Esophagus squamous epithelium (tissue), 5 donors: ENCODE data around the gene RFX2. TPM values are rescaled to one million over a fixed set of nuclear protein-coding genes. Genes with fewer than 3 reads are reported as not detected.

Experiments used
- DNase-seq: peaks from one replicate; lab custom pipeline; 2025; lab: John Stamatoyannopoulos, UW
- H3K27ac ChIP-seq, 4 donors: fragments of 200-600 bp; sonication (generic); one replicate each; pipeline ENCODE4 v1.5.1; 2016 to 2019; ENCODE audit warnings: mild to moderate bottlenecking in 1 of 4
- H3K27me3 ChIP-seq, 4 donors: fragments of 200-600 bp; sonication (generic); 1 replicate in 3 of 4; 2 replicates in 1 of 4; pipeline versions ENCODE4 v1.5.1 to v1.6.0; 2017 to 2021; ENCODE audit warnings: antibody characterized with exemption in 1 of 4
- H3K36me3 ChIP-seq, 3 donors: fragments of 200-600 bp; sonication (generic); one replicate each; pipeline ENCODE4 v1.5.1; 2016 to 2019
- H3K4me1 ChIP-seq, 3 donors: fragments of 200-600 bp; sonication (generic); one replicate each; pipeline ENCODE4 v1.5.1; 2017 to 2019
- H3K4me3 ChIP-seq, 4 donors: fragments of 200-600 bp; sonication (generic); 1 replicate in 3 of 4; 2 replicates in 1 of 4; pipeline ENCODE4 v1.5.1; 2016 to 2019; ENCODE audit warnings: mild to moderate bottlenecking in 2 of 4, moderate library complexity in 1 of 4
- H3K9me3 ChIP-seq, 3 donors: fragments of 200-600 bp; sonication (generic); one replicate each; pipeline ENCODE4 v1.5.1; 2016 to 2019
- CTCF ChIP-seq, 6 experiments: fragments of 450-650 bp in 4 of 6; fragments of 200-600 bp in 2 of 6; sonication (generic) in 2 of 6; IDR thresholded peaks; one replicate each; pipeline ENCODE4 v1.5.1; 2016 to 2019; ENCODE audit warnings: antibody characterized with exemption in 6 of 6, mild to moderate bottlenecking in 4 of 6, moderate library complexity in 4 of 6
- POLR2A ChIP-seq, 4 donors: fragments of 450-650 bp; IDR thresholded peaks; one replicate each; pipeline ENCODE4 v1.6.1; 2017; ENCODE audit warnings: antibody characterized with exemption in 4 of 4, mild to moderate bottlenecking in 4 of 4, moderate library complexity in 3 of 4
- WGBS, 2 donors: methylation state at CpG; one replicate each; pipeline ENCODE4 v1.1.5; 2018; 5-methylcytosine and 5-hydroxymethylcytosine counted together
- intact Hi-C: fragments of 100-400 bp; cut with DNase I; formaldehyde crosslinking; loops from one replicate; pipeline ENCODE4 v1.15.0; 2022
- total RNA-seq, 4 donors: library from RNA; depleted of rRNA; stranded (reverse); fragments of >200 nt; gene quantifications; one replicate each; pipeline ENCODE4 v1.1.0, GENCODE V29; 2016
- donor health status: DM: yes; HTN: yes; CAD: no.

The RFX2 gene
- total RNA-seq, 4 donors from 2014 or later, result 5.2 to 21.4 (median 7.7) TPM

- Histone ChIP-seq H3K4me3 (no peak overlapping the region), H3K27me3 (no peaks in the 10 kb centered on the region), H3K36me3 (no peaks in the 10 kb centered on the region), H3K27ac (no peak overlapping the region), H3K4me1 (no peaks in the 10 kb centered on the region), H3K9me3 (no peaks in the 10 kb centered on the region)
- 39 to 42% methylated on average over 4 to 6 of the region's 7 CpGs for WGBS, 2 donors
- TF ChIP-seq CTCF (IDR thresholded peaks at IDR 0.05) (no peak), POLR2A (IDR thresholded peaks at IDR 0.05) (no peak)
- DNase-seq, result no peak
- intact Hi-C loops, result no loop called here
These were observed 27.8 kb upstream of the RFX2 start for GRCh38 chr19:6138066-6138465.

- Histone ChIP-seq H3K27me3 (no peaks in the 10 kb centered on the region), H3K4me3 (no peak overlapping the region), H3K9me3 (no peaks in the 10 kb centered on the region), H3K27ac (no peak overlapping the region), H3K4me1 (no peaks in the 10 kb centered on the region), H3K36me3 (no peaks in the 10 kb centered on the region)
- no peak for DNase-seq
- intact Hi-C loops, result no loop called here
- WGBS, 2 donors, result 87 to 90% methylated on average over 5 of the region's 5 CpGs
- no peak for TF ChIP-seq CTCF (IDR thresholded peaks at IDR 0.05)
- no peak for TF ChIP-seq POLR2A (IDR thresholded peaks at IDR 0.05)
These were observed 22.9 kb upstream of the RFX2 start for GRCh38 chr19:6133231-6133630.

GRCh38 chr19:6132482-6132881 is 22.2 kb upstream of the RFX2 start:
- TF ChIP-seq CTCF (IDR thresholded peaks at IDR 0.05) (no peak), POLR2A (IDR thresholded peaks at IDR 0.05) (no peak)
- no peaks in the 10 kb centered on the region for H3K27me3 ChIP-seq
- no peak overlapping the region for H3K27ac ChIP-seq
- H3K4me3 ChIP-seq, result no peak overlapping the region
- H3K4me1 ChIP-seq, result no peaks in the 10 kb centered on the region
- no peaks in the 10 kb centered on the region for H3K36me3 ChIP-seq
- DNase-seq, result no peak
- H3K9me3 ChIP-seq, result peaks cover 0 to 5% (median 0%) of the 10 kb centered on the region in 3 donors
- intact Hi-C loops, result no loop called here
- 77 to 91% methylated on average over 4 of the region's 4 CpGs for WGBS, 2 donors

GRCh38 chr19:6127716-6128335 is 17.5 kb upstream of the RFX2 start:
- H3K9me3 ChIP-seq, result peaks cover 0 to 13% (median 0%) of the 10 kb centered on the region in 3 donors
- no peaks in the 10 kb centered on the region for H3K36me3 ChIP-seq
- WGBS, 2 donors, result 84% methylated on average over 6 of the region's 6 CpGs
- no peak for DNase-seq
- no peak overlapping the region for H3K27ac ChIP-seq
- intact Hi-C loops, result loop anchor here (10.0 kb wide), 1 partner anchor 143 kb away; no protein-coding TSS in a partner anchor
- H3K4me1 ChIP-seq, result no peaks in the 10 kb centered on the region
- TF ChIP-seq CTCF (IDR thresholded peaks at IDR 0.05), result no peak
- no peak for TF ChIP-seq POLR2A (IDR thresholded peaks at IDR 0.05)
- H3K27me3 ChIP-seq, result no peaks in the 10 kb centered on the region
- H3K4me3 ChIP-seq, result no peak overlapping the region

GRCh38 chr19:6126335-6126974 is 16.2 kb upstream of the RFX2 start:
- H3K27me3 ChIP-seq, result no peaks in the 10 kb centered on the region
- H3K4me3 ChIP-seq, result no peak overlapping the region
- no peak for DNase-seq
- H3K9me3 ChIP-seq, result peaks cover 0 to 13% (median 0%) of the 10 kb centered on the region in 3 donors
- TF ChIP-seq POLR2A (IDR thresholded peaks at IDR 0.05) (no peak), CTCF (IDR thresholded peaks at IDR 0.05) (peak in 5 of 6 experiments; percentile 7 to 55 (median 28))
- 20 to 32% methylated on average over 3 of the region's 3 CpGs for WGBS, 2 donors
- intact Hi-C loops, result loop anchor here (10.0 kb wide), 1 partner anchor 142 kb away; no protein-coding TSS in a partner anchor
- H3K4me1 ChIP-seq, result no peaks in the 10 kb centered on the region
- H3K36me3 ChIP-seq, result no peaks in the 10 kb centered on the region
- no peak overlapping the region for H3K27ac ChIP-seq
